HFFc6 (cell line): ENCODE measurements around the gene GPC1. TPM values are rescaled to one million over a fixed set of nuclear protein-coding genes. Genes with fewer than 3 reads are reported as not detected.

Experiments used
- DNase-seq: peaks from one replicate; pipeline ENCODE4 v3.0.0-alpha.2; 2018
- H3K27ac Mint-ChIP-seq: 2 replicates; pipeline ENCODE4 v1.8.0; 2020; ENCODE audit warnings: mild to moderate bottlenecking, mixed read lengths
- H3K27me3 Mint-ChIP-seq: 2 replicates; pipeline ENCODE4 v1.8.0; 2021; ENCODE audit warnings: mild to moderate bottlenecking, moderate library complexity, mixed read lengths; ENCODE audit not compliant: insufficient read depth
- H3K36me3 Mint-ChIP-seq: 2 replicates; pipeline ENCODE4 v1.8.0; 2021; ENCODE audit warnings: low read depth, mixed read lengths
- H3K4me1 Mint-ChIP-seq: 2 replicates; pipeline ENCODE4 v1.8.0; 2020; ENCODE audit warnings: low read depth, mixed read lengths
- H3K4me3 Mint-ChIP-seq: 2 replicates; pipeline ENCODE4 v1.8.0; 2020; ENCODE audit warnings: mild to moderate bottlenecking, moderate library complexity, mixed read lengths
- H3K9me3 Mint-ChIP-seq: 2 replicates; pipeline ENCODE4 v1.8.0; 2020; ENCODE audit warnings: mild to moderate bottlenecking, mixed read lengths
- CTCF ChIP-seq: fragments of 200-600 bp; sonication (generic); IDR thresholded peaks from 2 replicates; pipeline ENCODE4 v1.5.0; 2021; ENCODE audit warnings: antibody characterized with exemption, mild to moderate bottlenecking
- total RNA-seq, 6 experiments: library from RNA; stranded (reverse); fragmentation: NEBNext Ultra II Directional; extraction: Animal tissue kit (Norgen Biotek cat#: 25700); gene quantifications; 2 replicates in 1 of 6; 3 replicates in 5 of 6; pipeline ENCODE4 v1.2.3, GENCODE V29; 2021

Gene GPC1
- total RNA-seq, 6 experiments from 2014 or later, result 315 to 403 (median 350) TPM

- peaks cover 3% of the 10 kb centered on the region; the same call in 1 of the 2 replicates for H3K36me3 Mint-ChIP-seq
- peak overlapping the region; percentile 76 for H3K4me3 Mint-ChIP-seq
- TF ChIP-seq CTCF, result no peak
- H3K9me3 Mint-ChIP-seq, result no peaks in the 10 kb centered on the region
- H3K27ac Mint-ChIP-seq, result peak overlapping the region; percentile 89
- no peaks in the 10 kb centered on the region; the same call in 1 of the 2 replicates for H3K27me3 Mint-ChIP-seq
- DNase-seq, result peak; percentile 71
- H3K4me1 Mint-ChIP-seq, result peaks cover 39% of the 10 kb centered on the region
These were observed 43.1 kb upstream of the GPC1 start for GRCh38 chr2:240392084-240392947.

GRCh38 chr2:240392948-240393830 lies 42.3 kb upstream of the GPC1 start:
- Mint-ChIP-seq H3K4me3 (peak overlapping the region; percentile 76), H3K27me3 (no peaks in the 10 kb centered on the region; the same call in 1 of the 2 replicates), H3K27ac (peak overlapping the region; percentile 89), H3K4me1 (peaks cover 32% of the 10 kb centered on the region), H3K9me3 (no peaks in the 10 kb centered on the region), H3K36me3 (no peaks in the 10 kb centered on the region)
- no peak for DNase-seq
- TF ChIP-seq CTCF, result no peak

- TF ChIP-seq CTCF, result no peak
- Mint-ChIP-seq H3K27me3 (no peaks in the 10 kb centered on the region; the same call in 1 of the 2 replicates), H3K36me3 (no peaks in the 10 kb centered on the region), H3K4me3 (no peak overlapping the region), H3K4me1 (peaks cover 32% of the 10 kb centered on the region), H3K27ac (peak overlapping the region; percentile 77), H3K9me3 (no peaks in the 10 kb centered on the region)
- peak; percentile 38 for DNase-seq
These were observed 41.5 kb upstream of the GPC1 start for GRCh38 chr2:240393831-240394410.

GRCh38 chr2:240394549-240394948 lies 40.9 kb upstream of the GPC1 start:
- Mint-ChIP-seq H3K4me1 (peaks cover 30% of the 10 kb centered on the region), H3K27me3 (no peaks in the 10 kb centered on the region; the same call in 1 of the 2 replicates), H3K27ac (no peak overlapping the region), H3K4me3 (no peak overlapping the region), H3K36me3 (no peaks in the 10 kb centered on the region), H3K9me3 (no peaks in the 10 kb centered on the region)
- no peak for DNase-seq
- no peak for TF ChIP-seq CTCF

- Mint-ChIP-seq H3K9me3 (no peaks in the 10 kb centered on the region), H3K4me3 (no peak overlapping the region), H3K27ac (no peak overlapping the region; the same call in 1 of the 2 replicates), H3K36me3 (no peaks in the 10 kb centered on the region), H3K27me3 (no peaks in the 10 kb centered on the region), H3K4me1 (peaks cover 22% of the 10 kb centered on the region)
- no peak for TF ChIP-seq CTCF
- DNase-seq, result no peak
These were observed 40.0 kb upstream of the GPC1 start for GRCh38 chr2:240395448-240395847.
